GM19025 (cell line): ENCODE data around the gene FHOD3.

Source experiments
- ATAC-seq: cut with Tn5 transposase; IDR thresholded peaks from one replicate; pipeline ENCODE4 v1.9.1; 2021; ENCODE audit warnings: mild to moderate bottlenecking, low read depth, moderate library complexity; ENCODE audit not compliant: unreplicated experiment

Gene FHOD3

GRCh38 chr18:36602620-36603019 lies 305.1 kb downstream of the FHOD3 start:
- ATAC-seq = no peak

GRCh38 chr18:36608107-36608506 lies 310.6 kb downstream of the FHOD3 start:
- no peak for ATAC-seq

GRCh38 chr18:36610258-36610657 lies 312.7 kb downstream of the FHOD3 start:
- ATAC-seq = no peak

GRCh38 chr18:36610661-36611060 lies 313.1 kb downstream of the FHOD3 start:
- ATAC-seq = no peak

GRCh38 chr18:36613069-36613468 lies 315.6 kb downstream of the FHOD3 start:
- no peak for ATAC-seq

- ATAC-seq = no peak
Observed at GRCh38 chr18:36613810-36614209, 316.3 kb downstream of the FHOD3 start.

GRCh38 chr18:36620788-36621187 lies 323.3 kb downstream of the FHOD3 start:
- ATAC-seq = no peak

GRCh38 chr18:36622610-36623009 lies 325.1 kb downstream of the FHOD3 start:
- no peak for ATAC-seq

GRCh38 chr18:36623091-36623490 lies 325.6 kb downstream of the FHOD3 start:
- ATAC-seq = no peak

GRCh38 chr18:36623681-36624190 lies 326.2 kb downstream of the FHOD3 start:
- ATAC-seq = no peak

GRCh38 chr18:36624451-36625167 lies 327.1 kb downstream of the FHOD3 start:
- no peak for ATAC-seq

- no peak for ATAC-seq
Observed at GRCh38 chr18:36625386-36625785, 327.9 kb downstream of the FHOD3 start.

- ATAC-seq = no peak
Observed at GRCh38 chr18:36627637-36628036, 330.1 kb downstream of the FHOD3 start.

- no peak for ATAC-seq
Observed at GRCh38 chr18:36628435-36629137, 331.1 kb downstream of the FHOD3 start.

- no peak for ATAC-seq
Observed at GRCh38 chr18:36629138-36629530, 331.6 kb downstream of the FHOD3 start.

- no peak for ATAC-seq
Observed at GRCh38 chr18:36629836-36630235, 332.3 kb downstream of the FHOD3 start.

- ATAC-seq = no peak
Observed at GRCh38 chr18:36630917-36631316, 333.4 kb downstream of the FHOD3 start.

- ATAC-seq = no peak
Observed at GRCh38 chr18:36633961-36634412, 336.5 kb downstream of the FHOD3 start.

GRCh38 chr18:36634573-36635216 lies 337.2 kb downstream of the FHOD3 start:
- ATAC-seq = no peak

GRCh38 chr18:36635414-36636096 lies 338.0 kb downstream of the FHOD3 start:
- peak; percentile 36 for ATAC-seq
